Lower leg skin (tissue), 3 donors: ENCODE results near the gene TICAM1.

Experiments
- CTCF ChIP-seq, 3 donors: fragments of 450-650 bp; IDR thresholded peaks; one replicate each; pipeline ENCODE4 v1.5.1; 2016; ENCODE audit warnings: antibody characterized with exemption in 3 of 3, mild to moderate bottlenecking in 3 of 3, moderate library complexity in 2 of 3
- POLR2A ChIP-seq, 2 donors: fragments of 450-650 bp; IDR thresholded peaks; one replicate each; pipeline ENCODE4 v1.6.1; 2016 to 2017; ENCODE audit warnings: antibody characterized with exemption in 2 of 2, mild to moderate bottlenecking in 1 of 2, moderate library complexity in 1 of 2

GRCh38 chr19:4768934-4769777 is 62.4 kb downstream of the TICAM1 start:
- no peak for TF ChIP-seq POLR2A (IDR thresholded peaks at IDR 0.05)
- no peak for TF ChIP-seq CTCF (IDR thresholded peaks at IDR 0.05)
